Thyroid gland (tissue), 4 donors: Measurements from ENCODE around the gene ATP5F1D. TPM values are rescaled to one million over a fixed set of nuclear protein-coding genes. Genes with fewer than 3 reads are reported as not detected.
A peak's percentile ranks its signal among the peaks of the same experiment; 100 is the strongest.

Experiments
- DNase-seq, 2 donors: peaks; one replicate each; pipeline ENCODE4 v3.0.0-alpha.2; 2019
- H3K27ac ChIP-seq, 3 donors: fragments of 200-600 bp; sonication (generic); 1 replicate in 2 of 3; 2 replicates in 1 of 3; pipeline ENCODE4 v1.5.1; 2016 to 2019; ENCODE audit warnings: mild to moderate bottlenecking in 1 of 3, moderate library complexity in 1 of 3
- H3K27me3 ChIP-seq: fragments of 200-600 bp; sonication (generic); one replicate; pipeline ENCODE4 v1.5.1; 2019
- H3K36me3 ChIP-seq, 2 donors: fragments of 200-600 bp; sonication (generic); one replicate each; pipeline ENCODE4 v1.5.1; 2016 to 2019
- H3K4me1 ChIP-seq, 2 donors: fragments of 200-600 bp; sonication (generic); one replicate each; pipeline ENCODE4 v1.5.1; 2017 to 2019
- H3K4me3 ChIP-seq, 3 donors: fragments of 200-600 bp; sonication (generic); replicated peaks in 1 of 3; 1 replicate in 2 of 3; 2 replicates in 1 of 3; pipeline ENCODE4 v1.5.1; 2016; ENCODE audit warnings: mild to moderate bottlenecking in 1 of 3
- H3K9me3 ChIP-seq: fragments of 200-600 bp; sonication (generic); one replicate; pipeline ENCODE4 v1.5.1; 2017
- POLR2A ChIP-seq, 2 donors: fragments of 450-650 bp; IDR thresholded peaks; one replicate each; pipeline ENCODE4 v1.6.1; 2017; ENCODE audit warnings: antibody characterized with exemption in 2 of 2, mild to moderate bottlenecking in 2 of 2, moderate library complexity in 1 of 2
- WGBS, 2 donors: methylation state at CpG; one replicate each; pipeline ENCODE4 v1.1.5; 2017; 5-methylcytosine and 5-hydroxymethylcytosine counted together
- intact Hi-C: fragments of 100-400 bp; cut with DNase I; formaldehyde crosslinking; loops from one replicate; pipeline ENCODE4 v1.15.1; 2023
- total RNA-seq, 4 donors: library from RNA; depleted of rRNA; stranded (reverse); fragments of >200 nt; gene quantifications; one replicate each; pipeline ENCODE4 v1.2.3, GENCODE V29; 2016
- TF ChIP-seq, protein P1 (sequence below), 6 experiments: fragments of 200-600 bp in 3 of 6; fragments of 450-650 bp in 3 of 6; sonication (generic) in 3 of 6; IDR thresholded peaks; one replicate each; pipeline ENCODE4 v1.5.1; 2016 to 2019; ENCODE audit warnings: antibody characterized with exemption in 6 of 6, mild to moderate bottlenecking in 2 of 6, inconsistent platforms in 1 of 6, moderate library complexity in 1 of 6

Gene ATP5F1D
- total RNA-seq, 4 donors from 2014 or later = 39.2 to 182 (median 83.0) TPM

GRCh38 chr19:1267477-1268225 lies 26.1 kb downstream of the ATP5F1D start:
- Histone ChIP-seq H3K27me3 (no peaks in the 10 kb centered on the region), H3K4me3 (no peak overlapping the region), H3K36me3 (peaks cover 18 to 27% of the 10 kb centered on the region in 2 donors), H3K27ac (peak overlapping the region in 1 of 3 donors; percentile 95), H3K9me3 (no peaks in the 10 kb centered on the region), H3K4me1 (peaks cover 65 to 82% of the 10 kb centered on the region in 2 donors)
- intact Hi-C loops = loop anchor here (2.0 kb wide), 1 partner anchor 23 kb away; no protein-coding TSS in a partner anchor
- DNase-seq = no peak
- TF ChIP-seq, protein P1, sequence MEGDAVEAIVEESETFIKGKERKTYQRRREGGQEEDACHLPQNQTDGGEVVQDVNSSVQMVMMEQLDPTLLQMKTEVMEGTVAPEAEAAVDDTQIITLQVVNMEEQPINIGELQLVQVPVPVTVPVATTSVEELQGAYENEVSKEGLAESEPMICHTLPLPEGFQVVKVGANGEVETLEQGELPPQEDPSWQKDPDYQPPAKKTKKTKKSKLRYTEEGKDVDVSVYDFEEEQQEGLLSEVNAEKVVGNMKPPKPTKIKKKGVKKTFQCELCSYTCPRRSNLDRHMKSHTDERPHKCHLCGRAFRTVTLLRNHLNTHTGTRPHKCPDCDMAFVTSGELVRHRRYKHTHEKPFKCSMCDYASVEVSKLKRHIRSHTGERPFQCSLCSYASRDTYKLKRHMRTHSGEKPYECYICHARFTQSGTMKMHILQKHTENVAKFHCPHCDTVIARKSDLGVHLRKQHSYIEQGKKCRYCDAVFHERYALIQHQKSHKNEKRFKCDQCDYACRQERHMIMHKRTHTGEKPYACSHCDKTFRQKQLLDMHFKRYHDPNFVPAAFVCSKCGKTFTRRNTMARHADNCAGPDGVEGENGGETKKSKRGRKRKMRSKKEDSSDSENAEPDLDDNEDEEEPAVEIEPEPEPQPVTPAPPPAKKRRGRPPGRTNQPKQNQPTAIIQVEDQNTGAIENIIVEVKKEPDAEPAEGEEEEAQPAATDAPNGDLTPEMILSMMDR (IDR thresholded peaks at IDR 0.05) = no peak
- no peak for TF ChIP-seq POLR2A (IDR thresholded peaks at IDR 0.05)
- 32 to 41% methylated on average over 22 to 23 of the region's 35 CpGs for WGBS, 2 donors

- WGBS, 2 donors = 48 to 59% methylated on average over 33 to 40 of the region's 40 CpGs
- no peak overlapping the region for H3K4me3 ChIP-seq
- intact Hi-C loops = no loop called here
Measured at GRCh38 chr19:1268226-1269064, 26.9 kb downstream of the ATP5F1D start.

GRCh38 chr19:1269065-1269477 lies 27.5 kb downstream of the ATP5F1D start, which contains the start of gene CIRBP:
Gene CIRBP, plus strand, starts transcription at chr19:1269332. Its CDS starts 1,602 bp downstream, at chr19:1270934.
- Histone ChIP-seq H3K27me3 (no peaks in the 10 kb centered on the region), H3K27ac (peak within 1 kb of the TSS; percentile 84 to 95 (median 93)), H3K36me3 (peaks cover 33 to 41% of the 10 kb centered on the region in 2 donors), H3K4me1 (peaks cover 55 to 81% of the 10 kb centered on the region in 2 donors), H3K4me3 (peak within 1 kb of the TSS; percentile 21 to 82 (median 48)), H3K9me3 (no peaks in the 10 kb centered on the region)
- TF ChIP-seq, protein P1 (IDR thresholded peaks at IDR 0.05) = no peak
- TF ChIP-seq POLR2A (IDR thresholded peaks at IDR 0.05) = peak; percentile 98 to 99
- peak; percentile 100 for DNase-seq
- WGBS, 2 donors = 0 to 1% methylated on average over 9 to 25 of the region's 50 CpGs
- intact Hi-C loops = no loop called here

More at GRCh38 chr19:1268226-1269064, 26.9 kb downstream of the ATP5F1D start:
- H3K36me3 ChIP-seq = peaks cover 26 to 35% of the 10 kb centered on the region in 2 donors
- H3K27ac ChIP-seq = peak overlapping the region; percentile 44 to 95 (median 46)
- H3K9me3 ChIP-seq = no peaks in the 10 kb centered on the region
- DNase-seq = no peak
- H3K4me1 ChIP-seq = peaks cover 58 to 81% of the 10 kb centered on the region in 2 donors
- TF ChIP-seq, protein P1 (IDR thresholded peaks at IDR 0.05) = no peak
- TF ChIP-seq POLR2A (IDR thresholded peaks at IDR 0.05) = no peak
- no peaks in the 10 kb centered on the region for H3K27me3 ChIP-seq

DNA sequence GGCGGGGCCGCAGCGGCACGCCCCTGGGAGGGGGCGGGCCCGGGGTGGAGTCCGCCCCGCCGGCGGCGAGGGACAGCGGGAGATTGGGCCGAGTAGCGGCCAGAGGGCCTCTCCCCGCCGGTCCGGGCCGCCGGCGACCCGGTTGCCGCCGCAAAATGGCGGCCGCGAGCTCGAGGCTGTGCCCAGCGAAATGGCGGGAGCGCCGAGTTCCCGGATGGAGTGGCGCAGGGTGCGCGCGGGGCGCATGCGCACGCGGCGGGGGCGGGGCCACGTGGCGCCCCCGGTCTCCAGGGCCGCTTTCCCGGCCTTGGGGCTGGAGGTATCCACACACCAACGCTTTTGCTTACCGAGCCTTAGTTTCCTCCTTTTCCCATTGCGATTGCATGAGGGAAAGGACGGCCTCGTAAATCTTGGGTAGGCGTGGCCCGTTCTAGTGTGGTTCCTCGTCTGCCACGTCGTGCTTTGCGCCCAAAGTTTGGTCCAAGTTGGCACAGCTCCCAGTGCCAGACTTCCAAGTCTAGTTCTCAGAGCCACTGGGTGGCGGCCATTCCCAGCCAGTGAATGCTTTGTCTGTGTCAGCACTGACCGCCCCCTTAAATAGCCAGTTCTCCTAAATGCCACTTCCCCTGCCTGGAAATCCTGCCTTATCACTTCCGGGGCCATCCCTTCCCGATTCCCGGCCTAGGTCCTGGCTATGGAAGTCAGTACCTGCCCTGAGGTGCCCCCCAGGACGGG lies 28.1 kb downstream of the ATP5F1D start:
- H3K4me1 ChIP-seq = peaks cover 58 to 87% of the 10 kb centered on the region in 2 donors
- 0 to 1% methylated on average over 23 to 35 of the region's 64 CpGs for WGBS, 2 donors
- peak overlapping the region; percentile 84 to 95 (median 93) for H3K27ac ChIP-seq
- peak in 1 of 2 donors; percentile 65 for TF ChIP-seq POLR2A (IDR thresholded peaks at IDR 0.05)
- TF ChIP-seq, protein P1 (IDR thresholded peaks at IDR 0.05) = peak in 1 of 6 experiments; percentile 18
- no peaks in the 10 kb centered on the region for H3K27me3 ChIP-seq
- H3K9me3 ChIP-seq = no peaks in the 10 kb centered on the region
- peak; percentile 88 to 89 for DNase-seq
- intact Hi-C loops = no loop called here
- peaks cover 38 to 47% of the 10 kb centered on the region in 2 donors for H3K36me3 ChIP-seq
- peak overlapping the region; percentile 21 to 82 (median 48) for H3K4me3 ChIP-seq
